Parathyroid adenoma (tissue), 2 donors: ENCODE results near the gene HOXA7.

ENCODE experiments used
- H2AFZ ChIP-seq: fragments of 300-600 bp; sonication (generic); one replicate; pipeline ENCODE4 v1.7.0; 2017; ENCODE audit warnings: antibody characterized with exemption, mild to moderate bottlenecking
- H3K27ac ChIP-seq: fragments of 300-600 bp; sonication (generic); one replicate; pipeline ENCODE4 v1.7.0; 2017
- H3K27me3 ChIP-seq: fragments of 300-600 bp; sonication (generic); one replicate; pipeline ENCODE4 v1.7.0; 2017; ENCODE audit warnings: low read length; ENCODE audit not compliant: control insufficient read depth, insufficient read depth
- H3K36me3 ChIP-seq: fragments of 300-600 bp; sonication (generic); one replicate; pipeline ENCODE4 v1.7.0; 2017; ENCODE audit warnings: low read length; ENCODE audit not compliant: control insufficient read depth, insufficient read depth
- H3K4me1 ChIP-seq: fragments of 300-600 bp; sonication (generic); one replicate; pipeline ENCODE4 v1.7.0; 2017; ENCODE audit warnings: control low read depth
- H3K4me2 ChIP-seq: fragments of 300-600 bp; sonication (generic); one replicate; pipeline ENCODE4 v1.7.0; 2017; ENCODE audit warnings: low read length
- H3K4me3 ChIP-seq: fragments of 300-600 bp; sonication (generic); one replicate; pipeline ENCODE4 v1.7.0; 2017; ENCODE audit warnings: low read depth, low read length
- H3K79me2 ChIP-seq: fragments of 300-600 bp; sonication (generic); one replicate; pipeline ENCODE4 v1.7.0; 2017; ENCODE audit warnings: control low read depth
- H3K9ac ChIP-seq: fragments of 300-600 bp; sonication (generic); one replicate; pipeline ENCODE4 v1.7.0; 2017; ENCODE audit warnings: mild to moderate bottlenecking
- H3K9me3 ChIP-seq: fragments of 300-600 bp; sonication (generic); one replicate; pipeline ENCODE4 v1.7.0; 2017; ENCODE audit warnings: low read length; ENCODE audit not compliant: control insufficient read depth
- TF ChIP-seq, protein P1 (sequence below): fragments of 300-600 bp; sonication (generic); IDR thresholded peaks from one replicate; pipeline ENCODE4 v1.7.0; 2017; ENCODE audit warnings: antibody characterized with exemption, mild to moderate bottlenecking
- donor health status: primary hyperparathyroidism.

HOXA7 gene

DNA sequence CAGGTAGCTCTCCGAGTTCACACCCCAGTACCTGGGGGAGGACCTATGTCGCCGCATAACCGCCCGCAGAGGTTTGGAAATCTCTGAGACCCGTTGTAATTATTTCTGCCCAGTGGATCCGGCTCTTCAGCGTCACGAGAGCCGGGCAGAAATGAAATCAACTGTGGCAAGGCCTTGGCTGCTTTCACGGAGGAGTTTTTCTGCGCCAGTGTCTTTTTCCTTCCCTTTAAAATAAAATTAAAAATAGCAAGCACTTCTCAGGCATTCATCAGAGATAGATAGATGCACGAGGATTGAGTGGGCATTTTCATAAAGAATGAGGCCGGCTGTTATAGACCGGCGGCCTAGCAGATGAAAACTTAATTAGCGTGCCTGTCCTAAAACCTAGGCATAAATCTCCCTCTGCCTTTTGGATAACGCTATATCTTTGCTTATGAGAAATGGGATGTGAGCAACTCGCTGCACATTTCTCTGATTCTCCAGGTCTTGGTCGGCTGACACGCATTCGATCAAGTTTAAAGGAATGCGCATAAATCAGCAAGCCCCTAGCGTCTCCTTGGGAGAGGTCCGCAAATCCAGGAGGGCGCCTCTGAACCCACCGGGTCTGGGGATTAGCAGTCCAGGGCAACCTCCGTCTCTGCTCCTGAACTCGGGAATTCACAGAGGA is 37.0 kb upstream of the HOXA7 start:
- H3K4me2 ChIP-seq = no peak overlapping the region
- no peak overlapping the region for H3K9ac ChIP-seq
- no peaks in the 10 kb centered on the region for H3K79me2 ChIP-seq
- H3K4me1 ChIP-seq = no peaks in the 10 kb centered on the region
- H3K36me3 ChIP-seq = no peaks in the 10 kb centered on the region
- no peaks in the 10 kb centered on the region for H3K9me3 ChIP-seq
- no peak overlapping the region for H3K27ac ChIP-seq
- H3K27me3 ChIP-seq = peaks cover 21% of the 10 kb centered on the region
- H2AFZ ChIP-seq = no peak overlapping the region
- H3K4me3 ChIP-seq = no peak overlapping the region
- TF ChIP-seq, protein P1, sequence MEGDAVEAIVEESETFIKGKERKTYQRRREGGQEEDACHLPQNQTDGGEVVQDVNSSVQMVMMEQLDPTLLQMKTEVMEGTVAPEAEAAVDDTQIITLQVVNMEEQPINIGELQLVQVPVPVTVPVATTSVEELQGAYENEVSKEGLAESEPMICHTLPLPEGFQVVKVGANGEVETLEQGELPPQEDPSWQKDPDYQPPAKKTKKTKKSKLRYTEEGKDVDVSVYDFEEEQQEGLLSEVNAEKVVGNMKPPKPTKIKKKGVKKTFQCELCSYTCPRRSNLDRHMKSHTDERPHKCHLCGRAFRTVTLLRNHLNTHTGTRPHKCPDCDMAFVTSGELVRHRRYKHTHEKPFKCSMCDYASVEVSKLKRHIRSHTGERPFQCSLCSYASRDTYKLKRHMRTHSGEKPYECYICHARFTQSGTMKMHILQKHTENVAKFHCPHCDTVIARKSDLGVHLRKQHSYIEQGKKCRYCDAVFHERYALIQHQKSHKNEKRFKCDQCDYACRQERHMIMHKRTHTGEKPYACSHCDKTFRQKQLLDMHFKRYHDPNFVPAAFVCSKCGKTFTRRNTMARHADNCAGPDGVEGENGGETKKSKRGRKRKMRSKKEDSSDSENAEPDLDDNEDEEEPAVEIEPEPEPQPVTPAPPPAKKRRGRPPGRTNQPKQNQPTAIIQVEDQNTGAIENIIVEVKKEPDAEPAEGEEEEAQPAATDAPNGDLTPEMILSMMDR = no peak

DNA sequence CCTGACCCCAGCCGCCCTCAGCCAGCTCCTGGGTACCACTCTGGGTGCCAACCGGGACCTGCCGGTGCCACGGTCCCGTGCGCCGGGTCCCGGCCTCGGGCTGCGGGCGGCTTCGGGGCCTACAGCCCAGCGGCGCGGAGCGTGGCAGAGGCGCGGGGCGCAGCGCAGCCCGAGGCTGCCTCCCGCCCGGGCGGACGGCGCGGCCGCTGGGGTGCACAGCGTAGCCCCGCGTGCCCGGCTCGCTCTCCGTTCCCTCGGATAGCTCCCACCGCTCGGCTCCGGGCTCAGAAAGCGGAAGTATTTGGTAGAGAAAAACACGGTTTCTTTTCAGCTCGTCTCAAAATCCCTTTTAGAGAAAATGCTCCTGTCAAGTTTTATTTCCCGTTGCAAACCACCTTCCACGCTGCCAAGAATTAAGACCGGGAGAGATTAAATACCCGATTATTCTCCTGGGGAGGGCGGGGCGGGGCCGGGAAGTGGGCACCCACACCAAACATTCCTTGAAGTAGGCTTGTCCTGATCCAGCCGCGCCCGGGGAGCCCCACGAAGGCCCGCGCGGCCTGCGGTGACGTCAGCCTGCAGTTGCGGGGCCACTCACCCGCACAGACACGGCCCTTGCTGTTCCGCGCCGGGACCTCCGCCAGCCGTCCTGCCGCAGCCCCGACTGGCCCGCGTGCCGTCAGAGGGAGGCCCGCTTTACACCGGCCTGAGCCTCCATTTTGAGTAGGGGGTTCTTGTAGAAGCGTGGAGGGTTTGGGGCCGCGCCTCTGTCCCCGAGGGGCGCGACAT is 36.3 kb upstream of the HOXA7 start:
- Histone ChIP-seq H2AFZ (no peak overlapping the region), H3K9ac (no peak overlapping the region), H3K27ac (no peak overlapping the region), H3K4me2 (peak overlapping the region; percentile 25), H3K9me3 (no peaks in the 10 kb centered on the region), H3K79me2 (no peaks in the 10 kb centered on the region), H3K4me3 (no peak overlapping the region), H3K4me1 (no peaks in the 10 kb centered on the region), H3K36me3 (no peaks in the 10 kb centered on the region), H3K27me3 (peaks cover 21% of the 10 kb centered on the region)
- TF ChIP-seq, protein P1 = no peak

DNA sequence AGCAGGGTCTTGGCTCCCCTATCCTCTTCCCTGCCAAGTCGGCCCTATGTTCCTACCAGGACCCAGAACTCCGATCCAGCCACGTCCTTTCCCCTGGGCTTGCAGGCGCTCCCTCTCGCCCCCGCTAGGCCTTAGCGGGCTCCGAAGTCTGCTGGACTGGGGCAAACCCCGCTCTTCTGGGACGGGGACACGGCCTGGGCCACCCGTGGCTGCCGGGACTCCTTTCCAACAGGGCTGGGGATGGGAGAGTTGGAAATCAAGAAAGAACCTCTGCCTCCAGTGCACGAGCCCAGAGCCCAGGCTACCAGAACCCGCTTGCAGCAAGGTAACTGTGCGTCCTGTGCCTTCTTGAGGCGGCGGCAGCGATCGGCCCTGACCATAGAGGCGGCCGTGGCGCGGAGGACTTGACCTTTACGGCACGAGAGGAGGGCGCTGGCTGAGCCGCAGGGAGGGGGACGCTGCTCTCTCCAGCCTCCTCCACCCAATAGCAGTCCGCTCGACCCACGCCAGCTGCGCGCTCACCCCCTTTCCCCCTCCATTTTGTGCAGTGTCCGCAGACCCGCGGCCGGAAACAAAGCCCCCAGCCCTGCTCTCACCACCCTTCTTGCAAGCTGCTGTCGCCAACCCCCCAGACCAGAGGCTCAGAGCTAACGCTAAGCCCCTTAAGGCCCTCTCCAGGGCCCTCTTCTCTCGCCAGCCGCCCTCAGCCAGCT is 35.5 kb upstream of the HOXA7 start:
- Histone ChIP-seq H3K4me1 (no peaks in the 10 kb centered on the region), H3K4me3 (no peak overlapping the region), H3K9ac (no peak overlapping the region), H3K9me3 (no peaks in the 10 kb centered on the region), H3K4me2 (no peak overlapping the region), H3K36me3 (no peaks in the 10 kb centered on the region), H3K27me3 (peaks cover 24% of the 10 kb centered on the region), H2AFZ (no peak overlapping the region), H3K79me2 (no peaks in the 10 kb centered on the region), H3K27ac (no peak overlapping the region)
- TF ChIP-seq, protein P1 = no peak

- Histone ChIP-seq H3K9me3 (no peaks in the 10 kb centered on the region), H3K9ac (no peak overlapping the region), H3K4me2 (no peak overlapping the region), H3K27ac (no peak overlapping the region), H2AFZ (no peak overlapping the region), H3K79me2 (no peaks in the 10 kb centered on the region), H3K4me1 (no peaks in the 10 kb centered on the region), H3K27me3 (peaks cover 24% of the 10 kb centered on the region), H3K4me3 (no peak overlapping the region), H3K36me3 (no peaks in the 10 kb centered on the region)
- TF ChIP-seq, protein P1 = no peak
Measured at GRCh38 chr7:27191161-27191731, 34.8 kb upstream of the HOXA7 start.
